ENCODE measurements around the gene TMEM9B.

DNA sequence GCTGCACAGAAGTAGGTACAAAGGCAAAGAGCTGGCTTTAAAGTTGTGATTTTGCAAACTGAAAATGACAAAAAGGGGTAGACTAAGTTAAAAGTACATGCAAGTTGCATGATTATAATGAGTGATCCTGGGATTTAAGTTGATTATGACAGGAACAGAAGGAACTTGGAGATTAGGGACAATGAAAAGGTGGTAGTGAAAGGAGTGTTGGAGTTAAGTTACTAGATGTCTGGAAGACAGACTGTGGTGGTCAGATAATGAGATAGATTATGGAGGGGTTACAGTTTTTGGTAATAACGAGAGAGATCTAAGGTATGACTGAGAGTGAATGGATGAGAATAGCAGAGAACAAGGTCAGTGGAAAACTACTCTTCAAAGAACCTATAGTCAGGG is 7.7 kb upstream of the TMEM9B start:
- TF ChIP-seq, protein P1, sequence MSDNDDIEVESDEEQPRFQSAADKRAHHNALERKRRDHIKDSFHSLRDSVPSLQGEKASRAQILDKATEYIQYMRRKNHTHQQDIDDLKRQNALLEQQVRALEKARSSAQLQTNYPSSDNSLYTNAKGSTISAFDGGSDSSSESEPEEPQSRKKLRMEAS (CRISPR knock-in tag; IDR thresholded peaks at IDR 0.05), result no peak
- TF ChIP-seq, protein P2, sequence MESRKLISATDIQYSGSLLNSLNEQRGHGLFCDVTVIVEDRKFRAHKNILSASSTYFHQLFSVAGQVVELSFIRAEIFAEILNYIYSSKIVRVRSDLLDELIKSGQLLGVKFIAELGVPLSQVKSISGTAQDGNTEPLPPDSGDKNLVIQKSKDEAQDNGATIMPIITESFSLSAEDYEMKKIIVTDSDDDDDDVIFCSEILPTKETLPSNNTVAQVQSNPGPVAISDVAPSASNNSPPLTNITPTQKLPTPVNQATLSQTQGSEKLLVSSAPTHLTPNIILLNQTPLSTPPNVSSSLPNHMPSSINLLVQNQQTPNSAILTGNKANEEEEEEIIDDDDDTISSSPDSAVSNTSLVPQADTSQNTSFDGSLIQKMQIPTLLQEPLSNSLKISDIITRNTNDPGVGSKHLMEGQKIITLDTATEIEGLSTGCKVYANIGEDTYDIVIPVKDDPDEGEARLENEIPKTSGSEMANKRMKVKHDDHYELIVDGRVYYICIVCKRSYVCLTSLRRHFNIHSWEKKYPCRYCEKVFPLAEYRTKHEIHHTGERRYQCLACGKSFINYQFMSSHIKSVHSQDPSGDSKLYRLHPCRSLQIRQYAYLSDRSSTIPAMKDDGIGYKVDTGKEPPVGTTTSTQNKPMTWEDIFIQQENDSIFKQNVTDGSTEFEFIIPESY (CRISPR knock-in tag; IDR thresholded peaks at IDR 0.05), result no peak
- TF ChIP-seq NCOA4 (IDR thresholded peaks at IDR 0.05; ENCODE audit: partially characterized antibody), result no peak
- TF ChIP-seq, protein P3, sequence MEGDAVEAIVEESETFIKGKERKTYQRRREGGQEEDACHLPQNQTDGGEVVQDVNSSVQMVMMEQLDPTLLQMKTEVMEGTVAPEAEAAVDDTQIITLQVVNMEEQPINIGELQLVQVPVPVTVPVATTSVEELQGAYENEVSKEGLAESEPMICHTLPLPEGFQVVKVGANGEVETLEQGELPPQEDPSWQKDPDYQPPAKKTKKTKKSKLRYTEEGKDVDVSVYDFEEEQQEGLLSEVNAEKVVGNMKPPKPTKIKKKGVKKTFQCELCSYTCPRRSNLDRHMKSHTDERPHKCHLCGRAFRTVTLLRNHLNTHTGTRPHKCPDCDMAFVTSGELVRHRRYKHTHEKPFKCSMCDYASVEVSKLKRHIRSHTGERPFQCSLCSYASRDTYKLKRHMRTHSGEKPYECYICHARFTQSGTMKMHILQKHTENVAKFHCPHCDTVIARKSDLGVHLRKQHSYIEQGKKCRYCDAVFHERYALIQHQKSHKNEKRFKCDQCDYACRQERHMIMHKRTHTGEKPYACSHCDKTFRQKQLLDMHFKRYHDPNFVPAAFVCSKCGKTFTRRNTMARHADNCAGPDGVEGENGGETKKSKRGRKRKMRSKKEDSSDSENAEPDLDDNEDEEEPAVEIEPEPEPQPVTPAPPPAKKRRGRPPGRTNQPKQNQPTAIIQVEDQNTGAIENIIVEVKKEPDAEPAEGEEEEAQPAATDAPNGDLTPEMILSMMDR (IDR thresholded peaks at IDR 0.05 in 2 of 3, conservative IDR thresholded peaks at IDR 0.05 in 1 of 3; ENCODE audit: insufficient read depth in 2 of 3, low read depth in 1 of 3, low read length in 3 of 3), result no peak
- no peak for TF ChIP-seq BACH1 (tag; IDR thresholded peaks at IDR 0.05)
- no peak for TF ChIP-seq ZFP36 (IDR thresholded peaks at IDR 0.05; ENCODE audit: low read depth, low read length, partially characterized antibody)

All from K562 (cell line).